GM18526 (cell line): ENCODE results near the gene SKA2.
A peak's percentile ranks its signal among the peaks of the same experiment; 100 is the strongest.

Experiments used
- POLR2A ChIP-seq: IDR thresholded peaks from 3 replicates; pipeline ENCODE4 v1.6.1; 2011; ENCODE audit not compliant: insufficient read length; ENCODE audit errors: extremely low read depth

Gene SKA2, protein sequence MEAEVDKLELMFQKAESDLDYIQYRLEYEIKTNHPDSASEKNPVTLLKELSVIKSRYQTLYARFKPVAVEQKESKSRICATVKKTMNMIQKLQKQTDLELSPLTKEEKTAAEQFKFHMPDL

DNA sequence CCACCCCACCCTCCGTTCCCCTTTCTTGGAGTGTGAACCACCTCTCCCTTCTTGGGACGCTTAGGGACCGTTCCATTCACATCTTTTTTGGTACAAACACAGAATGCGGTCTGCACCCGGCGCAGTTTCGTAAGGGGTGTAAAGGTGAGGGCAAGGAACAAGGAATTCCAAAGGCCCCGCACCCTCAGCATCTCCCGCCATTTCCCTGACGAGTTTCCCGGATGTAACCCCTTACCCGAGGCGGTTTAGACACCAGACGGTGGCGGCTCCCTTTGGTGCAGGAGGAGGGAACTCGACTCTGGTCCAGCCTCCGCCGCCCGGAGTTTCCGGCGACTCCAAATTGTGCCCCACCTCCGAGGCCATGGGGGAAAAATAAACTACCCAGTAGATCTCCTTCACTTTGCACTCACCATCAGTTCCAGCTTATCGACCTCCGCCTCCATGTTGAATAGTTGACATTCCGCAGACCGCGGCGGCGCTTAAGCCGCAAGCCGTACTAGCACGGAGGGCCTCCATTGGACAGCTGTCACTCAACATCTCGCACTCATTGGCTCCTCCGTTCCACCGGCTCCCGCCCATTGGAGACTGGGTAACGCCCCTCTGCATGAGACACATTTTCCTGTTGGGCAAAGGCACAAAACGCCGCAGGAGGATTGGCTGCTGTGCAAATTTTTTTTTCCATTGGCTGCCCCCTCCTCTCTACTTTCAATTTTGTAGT is at the start of gene SKA2:
Gene SKA2 (minus strand): TSS at position 466 of the 718 bp plus-strand sequence. CDS start 23 bp downstream, at position 443.
- peak; percentile 49 for TF ChIP-seq POLR2A

DNA sequence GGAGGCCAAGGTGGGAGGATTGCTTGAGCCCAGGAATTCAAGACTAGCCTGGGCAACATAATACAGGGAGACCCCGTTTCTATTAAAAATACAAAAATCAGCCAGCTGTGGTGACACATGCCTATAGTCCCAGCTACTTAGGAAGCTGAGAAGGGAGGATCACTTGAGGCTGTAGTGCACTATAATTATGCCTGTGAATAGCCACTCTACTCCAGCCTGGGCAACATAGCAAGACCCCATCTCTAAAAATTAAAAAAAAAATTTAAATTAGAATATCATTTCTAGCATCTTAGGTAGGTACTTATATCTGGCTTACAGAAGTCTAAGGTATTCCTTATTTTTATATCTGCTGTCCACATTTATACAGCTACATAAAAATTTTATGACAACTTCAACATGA is 47.3 kb upstream of the SKA2 start:
- TF ChIP-seq POLR2A = no peak

DNA sequence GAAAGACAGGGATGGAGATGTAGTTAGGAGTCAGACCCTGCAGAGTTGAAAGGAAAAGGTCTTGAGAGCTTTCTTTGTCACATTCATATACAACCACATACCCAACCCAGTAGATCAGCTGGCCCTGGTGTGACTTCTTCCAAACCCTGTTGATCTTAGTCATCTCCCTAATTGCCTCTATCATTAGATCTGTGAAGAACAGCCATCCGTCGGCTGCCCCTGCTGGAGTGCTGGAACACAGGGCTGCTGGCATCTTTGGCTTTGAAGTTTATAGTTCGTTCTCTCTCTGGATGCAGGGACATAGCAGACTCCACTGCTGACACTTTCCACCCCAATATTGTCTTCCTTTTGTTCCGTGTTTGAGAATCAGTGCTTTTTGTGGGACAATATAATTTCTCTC is 44.4 kb upstream of the SKA2 start:
- TF ChIP-seq POLR2A = no peak

DNA sequence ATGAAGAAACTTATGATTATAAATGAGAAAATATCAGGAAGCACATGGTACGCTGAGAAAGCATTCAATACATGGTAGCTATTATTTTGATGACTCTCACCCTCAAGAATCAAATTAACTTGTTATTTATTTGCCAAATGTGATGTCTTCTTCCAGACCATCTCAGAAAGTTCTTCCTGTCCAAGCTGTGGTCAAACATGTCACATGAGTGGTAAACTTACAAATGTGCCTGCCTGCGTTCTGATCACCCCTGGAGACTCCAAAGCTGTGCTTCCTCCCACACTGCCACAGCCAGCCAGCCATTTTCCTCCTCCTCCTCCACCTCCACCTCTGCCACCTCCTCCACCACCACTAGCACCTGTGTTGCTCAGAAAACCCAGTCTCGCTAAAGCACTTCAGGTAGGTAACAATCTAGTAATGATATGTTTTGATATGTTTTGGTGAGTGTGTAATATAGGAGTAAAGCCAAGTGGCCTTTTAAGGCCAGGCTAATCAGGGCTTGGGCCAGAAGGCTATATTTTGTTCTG is 38.4 kb upstream of the SKA2 start:
- TF ChIP-seq POLR2A = no peak

DNA sequence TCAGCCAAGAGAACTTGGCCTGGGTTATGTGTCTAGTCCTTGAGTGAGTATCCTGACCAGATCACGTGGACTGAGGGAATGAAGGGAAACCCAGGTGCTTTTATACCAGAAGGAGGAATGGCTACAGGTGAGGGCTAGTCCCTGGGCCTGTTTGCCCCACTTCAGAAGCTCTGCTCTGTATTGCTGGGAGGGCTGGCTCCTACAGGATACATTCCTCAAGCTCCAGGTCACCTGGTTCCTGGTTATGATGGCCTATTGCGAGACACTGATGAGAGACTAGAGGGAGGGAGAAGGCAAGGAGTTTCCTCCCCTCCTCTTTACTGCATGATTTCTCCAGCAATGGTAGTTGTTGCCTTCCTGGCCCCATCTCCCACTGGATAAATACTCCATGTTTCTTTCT is 35.8 kb upstream of the SKA2 start:
- no peak for TF ChIP-seq POLR2A

DNA sequence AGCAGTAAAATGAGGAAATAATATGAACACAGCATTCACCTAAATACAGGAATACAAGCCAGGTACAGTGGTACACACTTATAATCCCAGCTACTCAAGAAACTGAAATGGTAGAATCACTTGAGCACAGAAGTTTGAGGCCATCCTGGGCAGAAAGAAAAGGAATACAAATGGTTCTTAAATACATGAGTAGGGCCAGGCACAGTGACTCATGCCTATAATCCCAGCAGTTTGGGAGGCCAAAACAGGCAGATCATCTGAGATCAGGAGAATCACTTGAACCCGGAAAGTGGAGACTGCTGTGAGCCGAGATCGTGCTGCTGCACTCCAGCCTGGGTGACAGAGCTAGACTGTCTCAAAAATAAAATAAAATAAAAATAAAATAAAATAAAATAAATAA is 31.9 kb upstream of the SKA2 start:
- TF ChIP-seq POLR2A = no peak

DNA sequence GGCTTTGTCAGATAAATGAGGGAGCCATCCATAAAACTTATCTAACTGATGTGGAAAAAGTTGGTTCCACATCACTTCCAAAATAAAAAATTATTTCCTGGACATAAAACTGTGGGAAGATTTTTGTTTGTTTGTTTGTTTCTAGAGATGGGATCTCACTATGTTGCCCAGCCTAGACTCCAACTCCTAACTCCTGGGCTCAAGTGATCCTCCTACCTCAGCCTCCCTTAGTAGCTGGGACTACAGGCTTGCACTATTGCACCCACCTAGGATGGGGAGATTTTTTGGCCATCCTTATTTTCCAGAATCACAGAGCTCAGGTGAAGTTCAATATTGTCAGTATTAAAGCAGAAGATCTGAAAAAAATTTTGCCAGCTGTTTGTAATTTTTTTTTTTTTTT is 31.0 kb upstream of the SKA2 start:
- TF ChIP-seq POLR2A = no peak

DNA sequence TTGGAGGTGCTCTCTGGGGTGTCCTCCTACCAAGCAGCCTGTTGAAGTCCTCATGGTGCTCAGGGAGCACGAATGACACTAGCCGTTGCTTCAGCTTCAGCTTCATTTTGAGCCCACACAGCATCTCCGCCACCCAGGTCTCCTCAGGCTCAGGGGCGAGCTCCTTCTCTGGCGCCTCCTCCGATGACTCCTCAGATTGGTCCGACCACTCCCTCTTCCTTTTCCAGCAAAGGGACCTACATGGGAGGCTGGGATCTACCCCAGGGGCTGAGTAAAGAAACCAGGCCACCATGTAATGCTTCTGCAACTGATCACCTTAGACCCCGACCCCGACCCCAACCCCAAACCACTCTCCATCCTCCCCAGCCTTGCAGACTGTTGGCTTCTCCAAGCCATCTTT is 26.5 kb upstream of the SKA2 start:
- TF ChIP-seq POLR2A = no peak

DNA sequence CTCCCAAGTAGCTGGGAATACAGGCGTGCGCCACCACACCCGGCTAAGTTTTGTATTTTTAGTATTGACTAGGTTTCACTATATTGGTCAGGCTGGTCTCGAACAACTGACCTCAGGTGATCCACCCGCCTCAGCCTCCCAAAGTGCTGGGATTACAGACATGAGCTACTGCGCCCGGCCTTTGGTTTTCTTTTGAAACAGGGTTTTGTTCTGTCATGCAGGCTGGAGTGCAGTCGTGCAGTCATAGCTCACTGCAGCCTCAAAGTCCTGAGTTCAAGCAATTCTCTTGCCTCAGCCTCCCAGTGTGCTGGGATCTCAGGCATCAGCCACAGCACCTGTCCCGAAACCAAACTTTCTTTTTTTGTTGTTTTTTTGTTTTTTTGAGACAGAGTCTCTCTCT is 25.6 kb upstream of the SKA2 start:
- no peak for TF ChIP-seq POLR2A

DNA sequence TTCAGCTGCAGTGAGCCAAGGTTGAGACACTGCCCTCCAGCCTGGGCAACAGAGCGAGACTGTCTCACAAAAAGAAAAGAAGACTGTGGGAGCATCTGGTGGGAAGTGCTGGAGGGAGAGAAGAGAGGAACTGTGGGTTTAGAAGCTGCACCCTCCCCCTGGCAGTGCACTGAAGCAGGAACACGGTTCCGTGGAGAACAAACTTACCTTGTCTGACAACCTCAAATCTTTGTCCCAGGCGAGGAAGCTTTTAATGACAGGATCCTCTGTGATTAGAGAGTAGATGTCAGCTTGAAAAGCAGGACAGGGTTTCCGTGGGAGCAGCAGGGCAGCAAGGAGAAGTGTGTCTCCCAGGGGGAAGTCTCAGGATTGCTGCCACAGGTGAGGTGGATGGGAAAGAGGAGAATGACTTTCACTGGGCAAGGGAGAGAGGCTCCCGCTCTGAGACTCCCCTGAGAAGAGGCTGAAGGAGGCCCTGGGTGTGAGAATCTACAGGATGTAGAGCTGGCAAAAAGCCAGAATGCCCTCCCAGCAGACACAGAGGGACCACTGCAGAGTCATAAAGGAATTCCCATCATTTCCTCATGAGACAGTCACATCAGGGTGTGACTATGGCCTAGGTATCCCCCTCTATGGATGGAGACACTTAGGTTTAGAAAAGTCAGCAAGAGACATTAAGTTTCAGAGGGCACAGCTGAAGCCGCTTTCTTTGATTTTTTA is 23.4 kb upstream of the SKA2 start:
- no peak for TF ChIP-seq POLR2A

DNA sequence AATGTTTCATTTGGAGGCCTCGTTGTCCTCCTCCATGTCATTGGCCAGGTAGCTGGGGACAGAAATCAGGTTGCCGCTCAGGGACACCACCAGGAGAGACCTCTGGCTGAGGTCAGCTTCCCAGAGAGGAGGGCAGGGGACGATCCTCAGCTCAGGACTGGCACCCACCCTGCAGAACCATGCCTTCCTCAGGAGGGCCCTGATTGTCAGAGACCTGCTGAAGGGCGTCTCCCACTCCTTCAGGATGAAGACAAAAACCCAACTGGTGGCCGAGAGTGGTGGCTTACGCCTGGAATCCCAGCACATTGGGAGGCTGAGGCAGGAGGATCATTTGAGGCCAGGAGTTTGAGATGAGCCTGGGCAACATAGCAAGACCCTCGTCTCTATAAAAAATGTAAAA is 20.1 kb upstream of the SKA2 start:
- no peak for TF ChIP-seq POLR2A

DNA sequence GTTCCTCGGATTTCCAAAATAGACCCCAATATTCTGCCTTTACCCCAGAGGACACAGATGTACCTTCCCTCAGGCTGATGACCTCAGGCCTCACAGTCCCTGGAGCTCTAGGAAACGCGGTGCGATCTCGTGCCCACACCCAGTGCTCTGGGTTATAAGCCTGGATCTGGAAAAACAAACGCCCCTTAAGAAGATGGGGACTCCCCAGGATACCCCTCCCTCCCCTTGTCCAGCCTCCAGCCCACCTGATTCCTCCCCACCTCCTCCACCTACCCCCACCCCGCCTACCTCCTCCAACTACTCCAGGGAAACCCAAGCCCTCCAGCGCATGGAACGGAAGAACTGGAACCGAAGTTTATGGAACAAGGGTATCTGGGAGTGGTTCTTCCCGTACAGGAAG is 19.7 kb upstream of the SKA2 start:
- no peak for TF ChIP-seq POLR2A

DNA sequence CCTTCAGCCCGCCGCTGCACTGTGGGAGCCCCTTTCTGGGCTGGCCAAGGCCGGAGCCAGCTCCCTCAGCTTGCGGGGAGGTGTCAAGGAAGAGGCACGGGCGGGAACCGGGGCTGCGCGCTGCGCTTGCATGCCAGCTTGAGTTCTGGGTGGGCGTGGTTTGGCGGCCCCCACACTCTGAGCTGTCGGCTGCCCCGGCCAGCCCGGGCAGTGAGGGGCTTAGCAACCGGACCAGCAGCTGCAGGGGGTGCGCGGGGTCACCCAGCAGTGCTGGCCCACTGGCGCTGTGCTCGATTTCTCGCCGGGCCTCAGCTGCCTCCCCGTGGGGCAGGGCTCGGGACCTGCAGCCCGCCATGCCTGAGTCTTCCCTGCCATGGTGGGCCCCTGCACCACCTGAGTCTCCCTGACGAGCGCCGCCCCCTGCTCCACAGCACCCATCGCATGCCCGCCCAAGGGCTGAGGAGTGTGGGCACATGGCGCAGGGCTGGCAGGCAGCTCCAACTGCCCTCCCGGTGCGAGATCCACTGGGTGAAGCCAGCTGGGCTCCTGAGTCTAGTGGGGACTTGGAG is 17.5 kb upstream of the SKA2 start:
- TF ChIP-seq POLR2A = no peak

DNA sequence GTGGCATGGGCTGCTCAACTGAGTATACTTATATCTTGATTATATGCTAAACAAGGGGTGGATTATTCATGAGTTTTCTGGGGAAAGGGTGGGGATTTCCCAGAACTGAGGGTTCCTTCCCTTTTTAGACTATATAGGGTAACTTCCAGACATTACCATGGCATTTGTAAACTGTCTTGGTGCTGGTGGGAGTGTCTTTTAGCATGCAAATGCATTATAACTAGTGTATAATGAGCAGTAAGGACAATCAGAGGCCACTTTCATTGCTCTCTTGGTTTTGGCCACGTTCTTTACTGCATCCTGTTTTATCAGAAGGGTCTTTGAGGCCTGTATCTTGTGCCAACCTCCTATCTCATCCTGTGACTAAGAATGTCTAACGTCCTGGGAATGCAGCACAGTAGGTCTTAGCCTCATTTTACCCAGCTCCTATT is 12.6 kb upstream of the SKA2 start:
- no peak for TF ChIP-seq POLR2A

DNA sequence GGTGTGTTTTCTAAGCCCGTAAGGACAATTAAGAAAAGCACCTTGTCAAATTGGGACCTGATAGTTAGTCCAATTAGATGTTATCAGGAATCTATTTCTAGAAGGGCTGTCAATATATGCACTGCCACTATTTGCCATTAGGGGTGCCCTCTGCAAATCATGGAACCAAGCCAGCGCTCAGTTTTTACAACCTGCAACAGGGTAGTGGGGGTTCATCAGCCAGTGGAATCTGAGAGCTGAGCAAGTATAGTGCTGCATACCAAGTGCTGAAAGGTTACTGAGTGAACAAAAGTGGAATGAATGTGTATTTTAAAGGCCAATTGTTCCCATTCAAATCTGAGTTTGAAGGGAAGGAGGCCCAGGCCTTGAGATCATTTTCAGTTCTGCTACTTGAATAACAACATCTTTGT is 11.0 kb upstream of the SKA2 start:
- TF ChIP-seq POLR2A = no peak

DNA sequence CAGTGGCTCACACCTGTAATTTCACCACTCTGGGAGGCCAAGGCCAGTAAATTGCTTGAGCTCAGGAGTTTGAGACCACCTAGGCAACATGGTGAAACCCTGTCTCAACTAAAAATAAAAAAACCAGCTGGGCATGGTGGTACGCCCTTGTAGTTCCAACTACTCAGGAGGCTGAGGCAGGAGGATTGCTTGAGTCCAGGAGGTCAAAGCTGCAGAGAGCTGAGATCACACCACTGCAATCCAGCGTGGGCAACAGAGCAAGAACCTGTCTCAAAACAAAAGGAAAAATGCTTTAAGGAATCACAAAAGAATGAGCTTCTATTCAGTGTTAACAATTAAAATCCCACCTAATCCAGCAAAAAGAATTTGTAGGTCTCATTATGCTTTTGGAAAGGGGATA is 6.5 kb upstream of the SKA2 start:
- TF ChIP-seq POLR2A = no peak
